ENCODE data around the gene ANP32B. TPM values are rescaled to one million over a fixed set of nuclear protein-coding genes. Genes with fewer than 3 reads are reported as not detected.
A peak's percentile ranks its signal among the peaks of the same experiment; 100 is the strongest.

Gene ANP32B
- polyA plus RNA-seq, 1 of the 3 experiments (the other 2 are of a cell fraction) = 28.4 TPM

DNA sequence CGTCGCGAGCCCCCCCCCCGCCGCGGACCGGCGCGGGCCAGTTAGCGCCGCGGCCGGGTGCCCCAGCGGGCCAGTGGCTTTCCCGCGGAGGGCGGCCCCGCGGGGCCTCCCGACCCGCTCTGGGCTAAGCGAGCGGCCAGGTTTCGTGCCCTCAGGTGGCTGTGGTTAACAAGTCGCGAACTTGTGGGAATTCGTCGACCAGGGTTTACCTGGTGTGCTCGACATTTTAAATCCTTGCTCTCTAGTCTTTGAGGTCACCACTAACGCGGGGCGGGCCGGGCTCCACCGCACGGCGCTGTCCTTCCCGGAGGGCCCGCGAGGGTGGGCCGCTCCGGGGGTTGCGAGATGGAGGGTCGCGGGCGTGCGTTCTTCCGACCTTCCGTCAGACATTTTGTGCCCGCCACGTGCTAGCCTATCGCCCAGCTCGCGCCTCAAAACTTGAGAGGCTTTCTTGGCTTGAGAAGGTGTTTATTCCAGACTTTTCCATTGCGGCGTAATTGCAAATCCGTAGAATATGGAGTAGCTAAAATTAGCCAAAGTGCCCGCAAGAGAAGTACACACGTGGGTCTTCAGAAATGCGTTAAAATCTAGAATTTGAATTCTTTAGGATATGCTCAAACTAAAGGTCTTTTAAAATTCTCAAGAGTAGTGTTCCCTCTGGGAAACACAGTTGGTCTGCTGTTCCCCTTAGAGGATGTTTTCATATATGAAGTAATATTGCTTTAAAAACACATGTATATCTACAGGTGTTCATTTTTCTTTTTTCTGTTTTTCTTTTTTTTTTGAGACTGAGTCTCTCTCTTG lies 2.1 kb downstream of the ANP32B start:
- peak overlapping the region; percentile 74 for H3K4me2 ChIP-seq
- peaks cover 4% of the 10 kb centered on the region for H3F3A ChIP-seq (replicated peaks; ENCODE audit: insufficient read depth)
- H3K9ac ChIP-seq = peak overlapping the region; percentile 99; the same call in 1 of the 2 replicates
- peak overlapping the region; percentile 91 to 98 for H3K4me3 ChIP-seq (ENCODE audit: low read depth in 2 of 2, low read length in 1 of 2)
- TF ChIP-seq PBX3 (IDR thresholded peaks at IDR 0.05) = no peak
- TF ChIP-seq, protein P1, sequence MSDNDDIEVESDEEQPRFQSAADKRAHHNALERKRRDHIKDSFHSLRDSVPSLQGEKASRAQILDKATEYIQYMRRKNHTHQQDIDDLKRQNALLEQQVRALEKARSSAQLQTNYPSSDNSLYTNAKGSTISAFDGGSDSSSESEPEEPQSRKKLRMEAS (IDR thresholded peaks at IDR 0.05; ENCODE audit: low read depth) = no peak
- TF ChIP-seq FOXM1 (IDR thresholded peaks at IDR 0.05; ENCODE audit: low read depth) = no peak
- no peak for TF ChIP-seq JUND (IDR thresholded peaks at IDR 0.05)
- TF ChIP-seq SMC3 (IDR thresholded peaks at IDR 0.05; ENCODE audit: low read depth, low read length) = no peak
- TF ChIP-seq POLR2AphosphoS5 (IDR thresholded peaks at IDR 0.05; ENCODE audit: low read depth, low read length) = no peak
- TF ChIP-seq ELF1 (IDR thresholded peaks at IDR 0.05) = no peak
- TF ChIP-seq, protein P2, sequence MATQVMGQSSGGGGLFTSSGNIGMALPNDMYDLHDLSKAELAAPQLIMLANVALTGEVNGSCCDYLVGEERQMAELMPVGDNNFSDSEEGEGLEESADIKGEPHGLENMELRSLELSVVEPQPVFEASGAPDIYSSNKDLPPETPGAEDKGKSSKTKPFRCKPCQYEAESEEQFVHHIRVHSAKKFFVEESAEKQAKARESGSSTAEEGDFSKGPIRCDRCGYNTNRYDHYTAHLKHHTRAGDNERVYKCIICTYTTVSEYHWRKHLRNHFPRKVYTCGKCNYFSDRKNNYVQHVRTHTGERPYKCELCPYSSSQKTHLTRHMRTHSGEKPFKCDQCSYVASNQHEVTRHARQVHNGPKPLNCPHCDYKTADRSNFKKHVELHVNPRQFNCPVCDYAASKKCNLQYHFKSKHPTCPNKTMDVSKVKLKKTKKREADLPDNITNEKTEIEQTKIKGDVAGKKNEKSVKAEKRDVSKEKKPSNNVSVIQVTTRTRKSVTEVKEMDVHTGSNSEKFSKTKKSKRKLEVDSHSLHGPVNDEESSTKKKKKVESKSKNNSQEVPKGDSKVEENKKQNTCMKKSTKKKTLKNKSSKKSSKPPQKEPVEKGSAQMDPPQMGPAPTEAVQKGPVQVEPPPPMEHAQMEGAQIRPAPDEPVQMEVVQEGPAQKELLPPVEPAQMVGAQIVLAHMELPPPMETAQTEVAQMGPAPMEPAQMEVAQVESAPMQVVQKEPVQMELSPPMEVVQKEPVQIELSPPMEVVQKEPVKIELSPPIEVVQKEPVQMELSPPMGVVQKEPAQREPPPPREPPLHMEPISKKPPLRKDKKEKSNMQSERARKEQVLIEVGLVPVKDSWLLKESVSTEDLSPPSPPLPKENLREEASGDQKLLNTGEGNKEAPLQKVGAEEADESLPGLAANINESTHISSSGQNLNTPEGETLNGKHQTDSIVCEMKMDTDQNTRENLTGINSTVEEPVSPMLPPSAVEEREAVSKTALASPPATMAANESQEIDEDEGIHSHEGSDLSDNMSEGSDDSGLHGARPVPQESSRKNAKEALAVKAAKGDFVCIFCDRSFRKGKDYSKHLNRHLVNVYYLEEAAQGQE (IDR thresholded peaks at IDR 0.05; ENCODE audit: low read depth, low read length) = no peak
- no peak for TF ChIP-seq CHD2 (IDR thresholded peaks at IDR 0.05; ENCODE audit: low read length, partially characterized antibody)
- no peak for TF ChIP-seq FOSL2 (IDR thresholded peaks at IDR 0.05; ENCODE audit: borderline replicate concordance, low read depth)
- no peak for TF ChIP-seq YY1 (IDR thresholded peaks at IDR 0.05; ENCODE audit: low read depth)
- no peak for TF ChIP-seq RFX5 (IDR thresholded peaks at IDR 0.05; ENCODE audit: low read length)
- TF ChIP-seq EZH2phosphoT487 (IDR thresholded peaks at IDR 0.05; ENCODE audit: borderline replicate concordance, low read depth) = no peak
- TF ChIP-seq RXRA (IDR thresholded peaks at IDR 0.05; ENCODE audit: borderline replicate concordance, low read depth) = no peak
- TF ChIP-seq, protein P3, sequence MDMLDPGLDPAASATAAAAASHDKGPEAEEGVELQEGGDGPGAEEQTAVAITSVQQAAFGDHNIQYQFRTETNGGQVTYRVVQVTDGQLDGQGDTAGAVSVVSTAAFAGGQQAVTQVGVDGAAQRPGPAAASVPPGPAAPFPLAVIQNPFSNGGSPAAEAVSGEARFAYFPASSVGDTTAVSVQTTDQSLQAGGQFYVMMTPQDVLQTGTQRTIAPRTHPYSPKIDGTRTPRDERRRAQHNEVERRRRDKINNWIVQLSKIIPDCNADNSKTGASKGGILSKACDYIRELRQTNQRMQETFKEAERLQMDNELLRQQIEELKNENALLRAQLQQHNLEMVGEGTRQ (IDR thresholded peaks at IDR 0.05; ENCODE audit: borderline replicate concordance, low read depth, low read length) = no peak
- no peak for TF ChIP-seq TEAD4 (IDR thresholded peaks at IDR 0.05; ENCODE audit: borderline replicate concordance, insufficient read depth)
- no peak for TF ChIP-seq SIN3A (IDR thresholded peaks at IDR 0.05; ENCODE audit: borderline replicate concordance, low read depth, low read length)
- no peak for TF ChIP-seq GABPA (IDR thresholded peaks at IDR 0.05; ENCODE audit: low read depth)
- TF ChIP-seq EP300 (IDR thresholded peaks at IDR 0.05; ENCODE audit: borderline replicate concordance in 1 of 2, low read depth in 1 of 2, low read length in 1 of 2) = no peak
- TF ChIP-seq FOXJ3 (CRISPR knock-in tag; IDR thresholded peaks at IDR 0.05) = no peak
- no peaks in the 10 kb centered on the region for H3K36me3 ChIP-seq (replicated peaks in 1 of 2; ENCODE audit: control insufficient read depth in 1 of 2, insufficient read depth in 2 of 2, low read length in 1 of 2)
- no peak for DNase-seq
- 84% methylated on average over 30 of the region's 59 CpGs for WGBS (ENCODE audit: low lambda C conversion rate)
- no peaks in the 10 kb centered on the region for H3K27me3 ChIP-seq (ENCODE audit: insufficient read depth)
- POLR2A ChIA-PET = interaction anchor here (2.6 kb wide), 1 partner anchor 63 kb away, joined by 16 read pairs; the partner anchor contains the start of gene TRMO
- H3K4me1 ChIP-seq (ENCODE audit: control insufficient read depth in 1 of 2, insufficient read depth in 2 of 2, low read depth in 1 of 2, low read length in 1 of 2) = peaks cover 19 to 32% of the 10 kb centered on the region in 2 experiments; a peak in 3 of 4 replicates
- peaks cover 68% of the 10 kb centered on the region for H3K79me2 ChIP-seq (ENCODE audit: insufficient read depth)
- peaks cover 44% of the 10 kb centered on the region for H4K20me1 ChIP-seq (ENCODE audit: insufficient read depth)
- CTCF ChIA-PET = interaction anchor here (1.1 to 9.2 kb wide), 3 partner anchors 44 to 63 kb away, joined by 3 to 90 read pairs (median 6); partner anchors contain the start of gene TRMO
- no peak overlapping the region for H2AFZ ChIP-seq (ENCODE audit: low read depth)
- H3K27ac ChIP-seq (ENCODE audit: low read depth in 2 of 2, low read length in 1 of 2) = peak overlapping the region; percentile 89 to 96
- H3K9me2 ChIP-seq = no peaks in the 10 kb centered on the region
- H3K9me3 ChIP-seq = no peaks in the 10 kb centered on the region

Data from SK-N-SH (cell line).